Tibial nerve (tissue), 4 donors: ENCODE results near the gene TOP1. TPM values are rescaled to one million over a fixed set of nuclear protein-coding genes. Genes with fewer than 3 reads are reported as not detected.

Source experiments
- DNase-seq, 2 donors: peaks; one replicate each; pipeline ENCODE4 v3.0.0-alpha.2; 2019; ENCODE audit warnings: low spot score in 2 of 2
- H3K27ac ChIP-seq, 4 donors: fragments of 200-600 bp; sonication (generic) in 3 of 4; one replicate each; pipeline ENCODE4 v1.5.1; 2017 to 2019; ENCODE audit warnings: mild to moderate bottlenecking in 1 of 4
- H3K27me3 ChIP-seq, 2 donors: fragments of 200-600 bp; sonication (generic) in 1 of 2; one replicate each; pipeline versions ENCODE4 v1.5.1 to v1.6.0; 2017 to 2019
- H3K36me3 ChIP-seq, 3 donors: fragments of 200-600 bp; sonication (generic); one replicate each; pipeline ENCODE4 v1.5.1; 2018 to 2019
- H3K4me1 ChIP-seq, 4 donors: fragments of 200-600 bp; sonication (generic) in 3 of 4; one replicate each; pipeline ENCODE4 v1.5.1; 2017 to 2019
- H3K4me3 ChIP-seq, 4 donors: fragments of 200-600 bp; sonication (generic) in 3 of 4; one replicate each; pipeline ENCODE4 v1.5.1; 2017 to 2019; ENCODE audit warnings: mild to moderate bottlenecking in 1 of 4, moderate library complexity in 1 of 4
- H3K9me3 ChIP-seq, 4 donors: fragments of 200-600 bp; sonication (generic) in 3 of 4; one replicate each; pipeline ENCODE4 v1.5.1; 2017 to 2019
- CTCF ChIP-seq, 5 experiments: fragments of 200-600 bp in 3 of 5; fragments of 450-650 bp in 2 of 5; sonication (generic) in 3 of 5; IDR thresholded peaks; one replicate each; pipeline ENCODE4 v1.5.1; 2016 to 2019; ENCODE audit warnings: antibody characterized with exemption in 5 of 5, mild to moderate bottlenecking in 3 of 5, moderate library complexity in 2 of 5
- EP300 ChIP-seq, 2 donors: sonication (generic); formaldehyde crosslinking; IDR thresholded peaks; one replicate each; pipeline ENCODE4 v1.6.1; 2017; ENCODE audit warnings: antibody characterized with exemption in 2 of 2, mild to moderate bottlenecking in 1 of 2
- POLR2A ChIP-seq, 2 donors: fragments of 450-650 bp; IDR thresholded peaks; one replicate each; pipeline ENCODE4 v1.6.1; 2017; ENCODE audit warnings: antibody characterized with exemption in 2 of 2, mild to moderate bottlenecking in 2 of 2, moderate library complexity in 2 of 2
- WGBS, 2 donors: methylation state at CpG; one replicate each; pipeline ENCODE4 v1.1.5; 2018; 5-methylcytosine and 5-hydroxymethylcytosine counted together
- total RNA-seq, 4 donors: library from RNA; depleted of rRNA; stranded (reverse); fragments of >200 nt; gene quantifications; one replicate each; pipeline ENCODE4 v1.1.0, GENCODE V29; 2016

The TOP1 gene
- total RNA-seq, 4 donors from 2014 or later, result 17.9 to 29.1 (median 23.1) TPM

- H3K27ac ChIP-seq, result no peak overlapping the region
- WGBS, 2 donors, result 75 to 90% methylated on average over 3 of the region's 3 CpGs
- DNase-seq, result no peak
- TF ChIP-seq CTCF (IDR thresholded peaks at IDR 0.05) (no peak), POLR2A (IDR thresholded peaks at IDR 0.05) (no peak), EP300 (IDR thresholded peaks at IDR 0.05) (no peak)
- H3K4me3 ChIP-seq, result no peak overlapping the region
- H3K4me1 ChIP-seq, result no peaks in the 10 kb centered on the region
- peaks cover 0 to 13% (median 4%) of the 10 kb centered on the region in 4 donors for H3K9me3 ChIP-seq
- no peaks in the 10 kb centered on the region for H3K36me3 ChIP-seq
- no peaks in the 10 kb centered on the region for H3K27me3 ChIP-seq
These were observed 46.0 kb upstream of the TOP1 start for GRCh38 chr20:40982415-40983145.

GRCh38 chr20:40983898-40984297, 44.7 kb upstream of the TOP1 start:
- WGBS, 2 donors, result 86 to 87% methylated on average over 2 of the region's 2 CpGs
- no peak for TF ChIP-seq EP300 (IDR thresholded peaks at IDR 0.05)
- TF ChIP-seq POLR2A (IDR thresholded peaks at IDR 0.05), result no peak
- no peak for TF ChIP-seq CTCF (IDR thresholded peaks at IDR 0.05)
- Histone ChIP-seq H3K36me3 (no peaks in the 10 kb centered on the region), H3K4me3 (no peak overlapping the region), H3K27me3 (no peaks in the 10 kb centered on the region), H3K27ac (no peak overlapping the region), H3K4me1 (no peaks in the 10 kb centered on the region), H3K9me3 (peaks cover 0 to 3% (median 0%) of the 10 kb centered on the region in 4 donors)
- DNase-seq, result no peak

- no peak overlapping the region for H3K4me3 ChIP-seq
- WGBS, 2 donors, result 97 to 98% methylated on average over 4 of the region's 4 CpGs
These were observed 44.1 kb upstream of the TOP1 start for GRCh38 chr20:40984496-40984895.

GRCh38 chr20:40986774-40987173, 41.8 kb upstream of the TOP1 start:
- 85 to 86% methylated on average over 2 of the region's 2 CpGs for WGBS, 2 donors
- no peaks in the 10 kb centered on the region for H3K27me3 ChIP-seq
- H3K9me3 ChIP-seq, result no peaks in the 10 kb centered on the region
- H3K4me1 ChIP-seq, result peaks cover 0 to 12% (median 7%) of the 10 kb centered on the region in 4 donors
- no peak for DNase-seq
- H3K4me3 ChIP-seq, result no peak overlapping the region
- H3K36me3 ChIP-seq, result no peaks in the 10 kb centered on the region
- TF ChIP-seq EP300 (IDR thresholded peaks at IDR 0.05) (no peak), POLR2A (IDR thresholded peaks at IDR 0.05) (no peak), CTCF (IDR thresholded peaks at IDR 0.05) (no peak)
- H3K27ac ChIP-seq, result no peak overlapping the region

More at GRCh38 chr20:40984496-40984895, 44.1 kb upstream of the TOP1 start:
- Histone ChIP-seq H3K9me3 (no peaks in the 10 kb centered on the region), H3K27me3 (no peaks in the 10 kb centered on the region), H3K27ac (no peak overlapping the region), H3K4me1 (no peaks in the 10 kb centered on the region), H3K36me3 (no peaks in the 10 kb centered on the region)
- no peak for TF ChIP-seq CTCF (IDR thresholded peaks at IDR 0.05)
- no peak for TF ChIP-seq EP300 (IDR thresholded peaks at IDR 0.05)
- TF ChIP-seq POLR2A (IDR thresholded peaks at IDR 0.05), result no peak
- DNase-seq, result no peak

- DNase-seq, result peak; percentile 74 to 88
- Histone ChIP-seq H3K9me3 (no peaks in the 10 kb centered on the region), H3K27ac (peak overlapping the region in 1 of 4 donors; percentile 21), H3K4me1 (peaks cover 0 to 12% (median 8%) of the 10 kb centered on the region in 4 donors), H3K4me3 (no peak overlapping the region), H3K27me3 (no peaks in the 10 kb centered on the region), H3K36me3 (no peaks in the 10 kb centered on the region)
- TF ChIP-seq CTCF (IDR thresholded peaks at IDR 0.05) (peak; percentile 58 to 85 (median 78)), EP300 (IDR thresholded peaks at IDR 0.05) (peak in 1 of 2 donors; percentile 24), POLR2A (IDR thresholded peaks at IDR 0.05) (no peak)
- WGBS, 2 donors, result 30 to 31% methylated on average over 10 of the region's 10 CpGs
These were observed 38.0 kb upstream of the TOP1 start for GRCh38 chr20:40990542-40991120.
